HEK293 (cell line): ENCODE results near the gene CAV1.

Experiments used
- CTCF ChIA-PET: fragments of 350-600 bp; formaldehyde crosslinking; extraction: SDS; loops from one replicate; lab custom pipeline; 2021; ENCODE audit warnings: antibody characterized with exemption; lab: Yijun Ruan, JAX
- POLR2A ChIA-PET: fragments of 300-600 bp; formaldehyde crosslinking; extraction: SDS; loops from one replicate; lab custom pipeline; 2020; ENCODE audit warnings: antibody characterized with exemption, inconsistent platforms; lab: Yijun Ruan, JAX
- H3K27ac ChIP-seq: fragments of 200-500 bp; sonication (Bioruptor generic); 2 replicates; pipeline ENCODE4 v1.5.1; 2014; ENCODE audit warnings: low read depth, low read length, control low read depth, inconsistent platforms; ENCODE audit errors: extremely low read depth
- H3K36me3 ChIP-seq, 2 experiments: fragments of 200-500 bp in 1 of 2; sonication (Bioruptor generic) in 1 of 2; 1 replicate in 1 of 2; 2 replicates in 1 of 2; pipeline ENCODE4 v1.5.1; 2014 to 2017; ENCODE audit warnings: inconsistent platforms in 2 of 2, low read length in 2 of 2; ENCODE audit not compliant: control insufficient read depth in 2 of 2, insufficient read depth in 1 of 2
- H3K4me1 ChIP-seq: fragments of 200-500 bp; sonication (Bioruptor generic); 2 replicates; pipeline ENCODE4 v1.5.1; 2014; ENCODE audit warnings: mild to moderate bottlenecking, low read length, inconsistent platforms; ENCODE audit not compliant: control insufficient read depth, insufficient read depth
- H3K4me3 ChIP-seq: 2 replicates; pipeline ENCODE4 v1.5.1; 2011; ENCODE audit warnings: low read depth, mild to moderate bottlenecking, control low read depth, low read length, moderate library complexity
- H3K9me3 ChIP-seq: fragments of 200-500 bp; sonication (Bioruptor generic); 2 replicates; pipeline ENCODE4 v1.5.1; 2014; ENCODE audit warnings: low read depth, low read length, inconsistent platforms; ENCODE audit not compliant: control insufficient read depth, insufficient read depth
- IKZF3 ChIP-seq: fragments of 450-650 bp; IDR thresholded peaks from 2 replicates; pipeline ENCODE4 v1.5.0; 2018; ENCODE audit warnings: missing biosample characterization, mild to moderate bottlenecking, missing genetic modification characterization, moderate library complexity
- SCRT2 ChIP-seq: fragments of 450-650 bp; formaldehyde crosslinking; IDR thresholded peaks from 2 replicates; pipeline ENCODE4 v1.5.1; 2016; ENCODE audit warnings: missing biosample characterization, missing genetic modification characterization
- SP3 ChIP-seq: fragments of 450-650 bp; formaldehyde crosslinking; IDR thresholded peaks from 2 replicates; pipeline ENCODE4 v1.5.1; 2016; ENCODE audit warnings: missing biosample characterization, missing genetic modification characterization
- SP7 ChIP-seq: fragments of 450-650 bp; formaldehyde crosslinking; IDR thresholded peaks from 2 replicates; pipeline ENCODE4 v1.5.1; 2016; ENCODE audit warnings: missing biosample characterization, missing genetic modification characterization
- WT1 ChIP-seq: fragments of 450-650 bp; formaldehyde crosslinking; IDR thresholded peaks from 2 replicates; pipeline ENCODE4 v1.5.1; 2016; ENCODE audit warnings: missing biosample characterization, missing genetic modification characterization
- ZBTB20 ChIP-seq: fragments of 450-650 bp; formaldehyde crosslinking; IDR thresholded peaks from 2 replicates; pipeline ENCODE4 v1.5.1; 2016; ENCODE audit warnings: missing biosample characterization, missing genetic modification characterization
- ZBTB21 ChIP-seq: fragments of 450-650 bp; formaldehyde crosslinking; IDR thresholded peaks from 2 replicates; pipeline ENCODE4 v1.5.1; 2017; ENCODE audit warnings: missing biosample characterization, missing genetic modification characterization
- ZBTB8A ChIP-seq: fragments of 450-650 bp; formaldehyde crosslinking; IDR thresholded peaks from 2 replicates; pipeline ENCODE4 v1.5.1; 2016; ENCODE audit warnings: missing biosample characterization, missing genetic modification characterization
- ZFP3 ChIP-seq: fragments of 450-650 bp; formaldehyde crosslinking; IDR thresholded peaks from 2 replicates; pipeline ENCODE4 v1.5.1; 2016; ENCODE audit warnings: low read depth, missing biosample characterization, missing genetic modification characterization
- ZNF10 ChIP-seq: fragments of 450-650 bp; formaldehyde crosslinking; IDR thresholded peaks from 2 replicates; pipeline ENCODE4 v1.5.1; 2017; ENCODE audit warnings: missing biosample characterization, missing genetic modification characterization
- ZNF133 ChIP-seq: fragments of 450-650 bp; formaldehyde crosslinking; IDR thresholded peaks from 2 replicates; pipeline ENCODE4 v1.5.1; 2016; ENCODE audit warnings: missing biosample characterization, missing genetic modification characterization
- ZNF223 ChIP-seq: fragments of 450-650 bp; formaldehyde crosslinking; IDR thresholded peaks from 2 replicates; pipeline ENCODE4 v1.5.1; 2016; ENCODE audit warnings: missing biosample characterization, missing genetic modification characterization
- ZNF24 ChIP-seq: fragments of 450-650 bp; formaldehyde crosslinking; IDR thresholded peaks from 2 replicates; pipeline ENCODE4 v1.5.1; 2016; ENCODE audit warnings: missing biosample characterization, missing genetic modification characterization
- ZNF248 ChIP-seq: fragments of 450-650 bp; formaldehyde crosslinking; IDR thresholded peaks from 2 replicates; pipeline ENCODE4 v1.5.1; 2017; ENCODE audit warnings: missing biosample characterization, missing genetic modification characterization
- ZNF335 ChIP-seq: fragments of 450-650 bp; formaldehyde crosslinking; conservative IDR thresholded peaks from 2 replicates; pipeline ENCODE4 v1.5.1; 2016; ENCODE audit warnings: missing biosample characterization, missing genetic modification characterization
- ZNF341 ChIP-seq: fragments of 450-650 bp; formaldehyde crosslinking; IDR thresholded peaks from 2 replicates; pipeline ENCODE4; 2016; ENCODE audit warnings: low read depth, missing biosample characterization, missing genetic modification characterization
- ZNF394 ChIP-seq: fragments of 450-650 bp; formaldehyde crosslinking; IDR thresholded peaks from 2 replicates; pipeline ENCODE4 v1.5.1; 2016; ENCODE audit warnings: missing biosample characterization, missing genetic modification characterization, mild to moderate bottlenecking, moderate library complexity, borderline replicate concordance
- ZNF48 ChIP-seq: fragments of 450-650 bp; formaldehyde crosslinking; IDR thresholded peaks from 2 replicates; pipeline ENCODE4 v1.5.1; 2016; ENCODE audit warnings: missing biosample characterization, missing genetic modification characterization
- ZNF501 ChIP-seq: fragments of 450-650 bp; formaldehyde crosslinking; IDR thresholded peaks from 2 replicates; pipeline ENCODE4 v1.5.1; 2016; ENCODE audit warnings: missing biosample characterization, missing genetic modification characterization
- ZNF560 ChIP-seq: fragments of 450-650 bp; formaldehyde crosslinking; IDR thresholded peaks from 2 replicates; pipeline ENCODE4 v1.5.1; 2017; ENCODE audit warnings: missing biosample characterization, missing genetic modification characterization, borderline replicate concordance
- ZNF629 ChIP-seq: fragments of 450-650 bp; formaldehyde crosslinking; IDR thresholded peaks from 2 replicates; pipeline ENCODE4 v1.5.1; 2017; ENCODE audit warnings: missing biosample characterization, missing genetic modification characterization
- ZNF658 ChIP-seq: fragments of 450-650 bp; formaldehyde crosslinking; IDR thresholded peaks from 2 replicates; pipeline ENCODE4; 2016; ENCODE audit warnings: missing biosample characterization, missing genetic modification characterization
- ZNF792 ChIP-seq: fragments of 450-650 bp; formaldehyde crosslinking; IDR thresholded peaks from 2 replicates; pipeline ENCODE4 v1.5.1; 2016; ENCODE audit warnings: missing biosample characterization, missing genetic modification characterization
- ZSCAN23 ChIP-seq: fragments of 450-650 bp; formaldehyde crosslinking; IDR thresholded peaks from 2 replicates; pipeline ENCODE4 v1.5.1; 2016; ENCODE audit warnings: missing biosample characterization, missing genetic modification characterization
- ZXDB ChIP-seq: fragments of 450-650 bp; formaldehyde crosslinking; IDR thresholded peaks from 2 replicates; pipeline ENCODE4 v1.5.1; 2016; ENCODE audit warnings: missing biosample characterization, missing genetic modification characterization
- TF ChIP-seq, protein P1 (sequence below): fragments of 450-650 bp; formaldehyde crosslinking; IDR thresholded peaks from 2 replicates; pipeline ENCODE4 v1.5.1; 2017; ENCODE audit warnings: missing biosample characterization, missing genetic modification characterization
- TF ChIP-seq, protein P2 (sequence below): fragments of 450-650 bp; formaldehyde crosslinking; IDR thresholded peaks from 2 replicates; pipeline ENCODE4 v1.5.1; 2016; ENCODE audit warnings: missing biosample characterization, missing genetic modification characterization
- TF ChIP-seq, protein P3 (sequence below): fragments of 450-650 bp; formaldehyde crosslinking; IDR thresholded peaks from 2 replicates; pipeline ENCODE4 v1.5.1; 2016; ENCODE audit warnings: missing biosample characterization, missing genetic modification characterization, low read depth
- TF ChIP-seq, protein P4 (sequence below): fragments of 450-650 bp; formaldehyde crosslinking; IDR thresholded peaks from 2 replicates; pipeline ENCODE4 v1.5.1; 2017; ENCODE audit warnings: missing biosample characterization, missing genetic modification characterization

The CAV1 gene

DNA sequence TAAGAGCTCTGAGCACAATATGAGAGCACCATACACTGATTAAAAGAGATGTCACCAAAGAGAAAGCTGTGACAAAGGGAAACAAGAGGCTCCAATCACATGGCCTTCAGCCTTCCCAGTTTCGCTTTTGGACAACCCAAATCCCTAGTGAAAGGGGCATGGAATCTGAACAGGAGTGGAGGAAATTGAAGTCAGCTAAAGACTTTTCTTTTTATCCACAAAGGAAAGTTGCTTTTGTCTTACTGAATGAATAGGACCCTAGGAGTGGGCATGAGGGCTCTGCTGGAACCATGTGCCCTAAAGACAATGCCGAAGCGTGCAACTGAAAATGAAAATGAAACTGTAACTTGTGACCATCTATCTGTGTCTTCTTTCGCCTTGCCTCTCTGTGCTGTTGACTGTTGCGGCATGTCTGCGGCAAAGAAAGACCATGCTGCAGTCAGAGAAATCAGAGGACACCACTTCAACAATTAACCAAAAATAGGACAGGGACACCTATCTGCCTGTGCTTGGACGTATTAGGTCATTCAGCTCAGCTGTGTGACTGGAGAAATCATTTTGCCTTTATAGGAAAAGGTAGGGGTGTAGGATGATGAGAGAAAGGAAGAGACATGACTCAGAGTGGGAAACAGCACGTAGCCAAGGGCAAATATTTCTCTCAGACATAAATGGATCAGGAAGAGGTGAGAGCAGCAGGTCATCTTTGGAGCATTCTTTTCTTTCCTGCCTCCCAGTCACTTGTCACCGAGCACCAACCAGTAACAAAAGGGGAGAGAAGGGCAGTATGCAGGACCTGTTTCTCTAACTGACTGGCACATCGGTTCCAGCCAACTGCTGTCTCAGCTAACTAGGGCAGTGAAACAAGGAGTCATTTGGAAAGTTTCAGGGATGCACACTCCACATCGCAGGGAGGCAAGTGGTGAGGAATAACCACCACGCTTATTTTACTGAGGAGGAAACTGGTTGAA, 13.0 kb upstream of the CAV1 start:
- Histone ChIP-seq H3K4me3 (peak overlapping the region; percentile 19), H3K27ac (peak overlapping the region; percentile 48; the same call in 1 of the 2 replicates), H3K4me1 (peaks cover 18% of the 10 kb centered on the region), H3K36me3 (peaks cover 0 to 7% of the 10 kb centered on the region in 2 experiments; a peak in 2 of 3 replicates), H3K9me3 (no peaks in the 10 kb centered on the region)
- ChIA-PET POLR2A (interaction anchor here (0.7 to 1.5 kb wide), 3 partner anchors 12 to 15 kb away, joined by 3 to 5 read pairs (median 5); partner anchors contain the start of genes CAV1 and CAV2), CTCF (no interaction called here)
- TF ChIP-seq ZBTB21 (tag by site-specific recombination) (peak; percentile 71), ZNF341 (no peak), ZNF560 (tag by site-specific recombination) (no peak), ZNF658 (no peak), WT1 (tag by site-specific recombination) (0 out of 2 replicates have a peak, but pooled peaks have one; percentile 8), ZBTB20 (tag by site-specific recombination) (0 out of 2 replicates have a peak, but pooled peaks have one; percentile 33), ZNF501 (tag by site-specific recombination) (peak; percentile 16), IKZF3 (tag by site-specific recombination) (peak; percentile 52; the same call in 1 of the 2 replicates), SCRT2 (tag by site-specific recombination) (peak; percentile 63), ZSCAN23 (tag by site-specific recombination) (0 out of 2 replicates have a peak, but pooled peaks have one; percentile 42), ZNF223 (tag by site-specific recombination) (no peak), ZNF335 (tag by site-specific recombination) (peak; percentile 98), ZNF133 (tag by site-specific recombination) (no peak), SP3 (tag by site-specific recombination) (no peak), ZNF629 (peak; percentile 83), SP7 (tag by site-specific recombination) (peak; percentile 33; the same call in 1 of the 2 replicates), ZFP3 (tag by site-specific recombination) (no peak), ZNF792 (tag by site-specific recombination) (no peak), ZNF248 (tag by site-specific recombination) (no peak), ZNF394 (peak; percentile 29; the same call in 1 of the 2 replicates), ZBTB8A (tag by site-specific recombination) (no peak), ZNF24 (tag by site-specific recombination) (no peak), ZNF48 (tag by site-specific recombination) (no peak), ZNF10 (tag by site-specific recombination) (0 out of 2 replicates have a peak, but pooled peaks have one; percentile 77), ZXDB (tag by site-specific recombination) (peak; percentile 30; the same call in 1 of the 2 replicates)
- TF ChIP-seq, protein P1, sequence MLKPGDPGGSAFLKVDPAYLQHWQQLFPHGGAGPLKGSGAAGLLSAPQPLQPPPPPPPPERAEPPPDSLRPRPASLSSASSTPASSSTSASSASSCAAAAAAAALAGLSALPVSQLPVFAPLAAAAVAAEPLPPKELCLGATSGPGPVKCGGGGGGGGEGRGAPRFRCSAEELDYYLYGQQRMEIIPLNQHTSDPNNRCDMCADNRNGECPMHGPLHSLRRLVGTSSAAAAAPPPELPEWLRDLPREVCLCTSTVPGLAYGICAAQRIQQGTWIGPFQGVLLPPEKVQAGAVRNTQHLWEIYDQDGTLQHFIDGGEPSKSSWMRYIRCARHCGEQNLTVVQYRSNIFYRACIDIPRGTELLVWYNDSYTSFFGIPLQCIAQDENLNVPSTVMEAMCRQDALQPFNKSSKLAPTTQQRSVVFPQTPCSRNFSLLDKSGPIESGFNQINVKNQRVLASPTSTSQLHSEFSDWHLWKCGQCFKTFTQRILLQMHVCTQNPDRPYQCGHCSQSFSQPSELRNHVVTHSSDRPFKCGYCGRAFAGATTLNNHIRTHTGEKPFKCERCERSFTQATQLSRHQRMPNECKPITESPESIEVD, result no peak
- TF ChIP-seq, protein P2, sequence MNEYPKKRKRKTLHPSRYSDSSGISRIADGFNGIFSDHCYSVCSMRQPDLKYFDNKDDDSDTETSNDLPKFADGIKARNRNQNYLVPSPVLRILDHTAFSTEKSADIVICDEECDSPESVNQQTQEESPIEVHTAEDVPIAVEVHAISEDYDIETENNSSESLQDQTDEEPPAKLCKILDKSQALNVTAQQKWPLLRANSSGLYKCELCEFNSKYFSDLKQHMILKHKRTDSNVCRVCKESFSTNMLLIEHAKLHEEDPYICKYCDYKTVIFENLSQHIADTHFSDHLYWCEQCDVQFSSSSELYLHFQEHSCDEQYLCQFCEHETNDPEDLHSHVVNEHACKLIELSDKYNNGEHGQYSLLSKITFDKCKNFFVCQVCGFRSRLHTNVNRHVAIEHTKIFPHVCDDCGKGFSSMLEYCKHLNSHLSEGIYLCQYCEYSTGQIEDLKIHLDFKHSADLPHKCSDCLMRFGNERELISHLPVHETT (tag by site-specific recombination), result 0 out of 2 replicates have a peak, but pooled peaks have one; percentile 41
- TF ChIP-seq, protein P3, sequence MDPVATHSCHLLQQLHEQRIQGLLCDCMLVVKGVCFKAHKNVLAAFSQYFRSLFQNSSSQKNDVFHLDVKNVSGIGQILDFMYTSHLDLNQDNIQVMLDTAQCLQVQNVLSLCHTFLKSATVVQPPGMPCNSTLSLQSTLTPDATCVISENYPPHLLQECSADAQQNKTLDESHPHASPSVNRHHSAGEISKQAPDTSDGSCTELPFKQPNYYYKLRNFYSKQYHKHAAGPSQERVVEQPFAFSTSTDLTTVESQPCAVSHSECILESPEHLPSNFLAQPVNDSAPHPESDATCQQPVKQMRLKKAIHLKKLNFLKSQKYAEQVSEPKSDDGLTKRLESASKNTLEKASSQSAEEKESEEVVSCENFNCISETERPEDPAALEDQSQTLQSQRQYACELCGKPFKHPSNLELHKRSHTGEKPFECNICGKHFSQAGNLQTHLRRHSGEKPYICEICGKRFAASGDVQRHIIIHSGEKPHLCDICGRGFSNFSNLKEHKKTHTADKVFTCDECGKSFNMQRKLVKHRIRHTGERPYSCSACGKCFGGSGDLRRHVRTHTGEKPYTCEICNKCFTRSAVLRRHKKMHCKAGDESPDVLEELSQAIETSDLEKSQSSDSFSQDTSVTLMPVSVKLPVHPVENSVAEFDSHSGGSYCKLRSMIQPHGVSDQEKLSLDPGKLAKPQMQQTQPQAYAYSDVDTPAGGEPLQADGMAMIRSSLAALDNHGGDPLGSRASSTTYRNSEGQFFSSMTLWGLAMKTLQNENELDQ (tag by site-specific recombination), result no peak
- TF ChIP-seq, protein P4, sequence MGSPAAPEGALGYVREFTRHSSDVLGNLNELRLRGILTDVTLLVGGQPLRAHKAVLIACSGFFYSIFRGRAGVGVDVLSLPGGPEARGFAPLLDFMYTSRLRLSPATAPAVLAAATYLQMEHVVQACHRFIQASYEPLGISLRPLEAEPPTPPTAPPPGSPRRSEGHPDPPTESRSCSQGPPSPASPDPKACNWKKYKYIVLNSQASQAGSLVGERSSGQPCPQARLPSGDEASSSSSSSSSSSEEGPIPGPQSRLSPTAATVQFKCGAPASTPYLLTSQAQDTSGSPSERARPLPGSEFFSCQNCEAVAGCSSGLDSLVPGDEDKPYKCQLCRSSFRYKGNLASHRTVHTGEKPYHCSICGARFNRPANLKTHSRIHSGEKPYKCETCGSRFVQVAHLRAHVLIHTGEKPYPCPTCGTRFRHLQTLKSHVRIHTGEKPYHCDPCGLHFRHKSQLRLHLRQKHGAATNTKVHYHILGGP (tag by site-specific recombination), result no peak
